Panc1 (cell line): ENCODE results near the gene TCF20. TPM values are rescaled to one million over a fixed set of nuclear protein-coding genes. Genes with fewer than 3 reads are reported as not detected.

Experiments used
- ATAC-seq: fragments of 200-7000 bp; cut with Tn5 transposase; 2 replicates; pipeline ENCODE4 v1.9.1; 2020; ENCODE audit warnings: mild to moderate bottlenecking, moderate library complexity
- BruUV-seq: library from RNA; stranded (reverse); fragments of 400-500 nt; replicated peaks from 2 replicates; lab custom pipeline; 2021; lab: Mats Ljungman, UMichigan
- CTCF ChIA-PET: fragments of 300-600 bp; sonication (Branson Sonifier 250); formaldehyde crosslinking; loops from one replicate; lab custom pipeline; 2022; ENCODE audit warnings: antibody characterized with exemption; lab: Charles Lee
- POLR2A ChIA-PET: fragments of 300-600 bp; sonication (Branson Sonifier 250); formaldehyde crosslinking; loops from one replicate; lab custom pipeline; 2022; ENCODE audit warnings: antibody characterized with exemption; lab: Charles Lee
- DNase-seq: peaks from one replicate; pipeline ENCODE4 v3.0.0-alpha.2; 2010; ENCODE audit warnings: low read depth, low spot score
- H3K27ac ChIP-seq: 2 replicates; pipeline ENCODE4 v1.5.1; 2011; ENCODE audit warnings: mild to moderate bottlenecking, low read length, inconsistent platforms
- H3K27me3 ChIP-seq: fragments of 200-500 bp; sonication (Bioruptor generic); 2 replicates; pipeline ENCODE4 v1.6.0; 2014; ENCODE audit warnings: low read length, inconsistent platforms; ENCODE audit not compliant: control insufficient read depth, insufficient read depth
- H3K36me3 ChIP-seq: fragments of 200-500 bp; sonication (Bioruptor generic); 2 replicates; pipeline ENCODE4 v1.5.1; 2014; ENCODE audit warnings: inconsistent platforms, mild to moderate bottlenecking, low read length, moderate library complexity; ENCODE audit not compliant: control insufficient read depth, insufficient read depth
- H3K4me1 ChIP-seq: 2 replicates; pipeline ENCODE4 v1.5.1; 2011; ENCODE audit warnings: inconsistent platforms, mild to moderate bottlenecking, low read length, moderate library complexity; ENCODE audit not compliant: control insufficient read depth, insufficient read depth
- H3K4me3 ChIP-seq, 2 experiments: 2 replicates each; pipeline ENCODE4 v1.5.1; 2011 to 2012; ENCODE audit warnings: low read depth in 2 of 2, low read length in 2 of 2, mild to moderate bottlenecking in 2 of 2, inconsistent platforms in 1 of 2, moderate library complexity in 1 of 2
- H3K9me3 ChIP-seq: fragments of 200-500 bp; sonication (Bioruptor generic); 2 replicates; pipeline ENCODE4 v1.5.1; 2014; ENCODE audit warnings: low read depth, mild to moderate bottlenecking, inconsistent platforms, low read length, moderate library complexity; ENCODE audit not compliant: control insufficient read depth, insufficient read depth
- CTCF ChIP-seq: fragments of 450-650 bp; IDR thresholded peaks from 2 replicates; pipeline ENCODE4 v1.5.1; 2017; ENCODE audit warnings: mild to moderate bottlenecking
- POLR2AphosphoS5 ChIP-seq: IDR thresholded peaks from 2 replicates; pipeline ENCODE4 v1.6.1; 2012; ENCODE audit warnings: mild to moderate bottlenecking, low read depth, low read length, moderate library complexity
- REST ChIP-seq, 2 experiments: IDR thresholded peaks; 2 replicates each; pipeline ENCODE4 v1.6.1; 2011 to 2012; ENCODE audit warnings: low read depth in 2 of 2, control low read depth in 1 of 2, low read length in 1 of 2, mild to moderate bottlenecking in 1 of 2, moderate library complexity in 1 of 2; ENCODE audit not compliant: insufficient read depth in 1 of 2
- SIN3A ChIP-seq: IDR thresholded peaks from 2 replicates; pipeline ENCODE4 v1.6.1; 2012; ENCODE audit warnings: low read depth, mild to moderate bottlenecking, low read length, moderate library complexity, borderline replicate concordance; ENCODE audit not compliant: insufficient read depth
- TCF7L2 ChIP-seq: IDR thresholded peaks from 2 replicates; pipeline ENCODE4 v1.6.1; 2011; ENCODE audit warnings: mild to moderate bottlenecking, low read depth, low read length, inconsistent platforms
- in situ Hi-C: cut with HindIII; loops from 2 replicates; pipeline ENCODE4 v1.10.0; 2016; ENCODE audit warnings: low sequenced_read_pairs, low pct_unique_long_range_greater_than_20kb
- intact Hi-C: fragments of 100-400 bp; cut with micrococcal nuclease; formaldehyde crosslinking; loops from one replicate; pipeline ENCODE4 v1.10.0; 2022; ENCODE audit not compliant: unreplicated experiment
- total RNA-seq: library from RNA; stranded (reverse); gene quantifications from one replicate; pipeline ENCODE4 v1.2.1, GENCODE V29; 2021; ENCODE audit not compliant: unreplicated experiment

Gene TCF20
- total RNA-seq, 1 experiment from 2014 or later = 79.8 TPM

- no peaks in the 10 kb centered on the region for H3K27me3 ChIP-seq
- H3K4me1 ChIP-seq = no peaks in the 10 kb centered on the region; the same call in 1 of the 2 replicates
- H3K27ac ChIP-seq = no peak overlapping the region
- ChIA-PET CTCF (no interaction called here), POLR2A (no interaction called here)
- in situ Hi-C loops (no loop called here), intact Hi-C loops (no loop called here)
- BruUV-seq = no TSS peak
- H3K36me3 ChIP-seq = no peaks in the 10 kb centered on the region; the same call in 1 of the 2 replicates
- DNase-seq (no peak), ATAC-seq (no peak)
- TF ChIP-seq CTCF = no peak
- no peak for TF ChIP-seq TCF7L2
- TF ChIP-seq POLR2AphosphoS5 = no peak
- no peak for TF ChIP-seq REST (IDR thresholded peaks at IDR 0.05; ENCODE audit: insufficient read depth in 1 of 2, low read depth in 2 of 2, low read length in 1 of 2)
- TF ChIP-seq SIN3A = no peak
- no peaks in the 10 kb centered on the region for H3K9me3 ChIP-seq
- H3K4me3 ChIP-seq = no peak overlapping the region
These were observed 13.5 kb downstream of the TCF20 start for GRCh38 chr22:42256930-42257329.

GRCh38 chr22:42256220-42256619 lies 14.2 kb downstream of the TCF20 start:
- ChIA-PET POLR2A (no interaction called here), CTCF (no interaction called here)
- in situ Hi-C loops (no loop called here), intact Hi-C loops (no loop called here)
- TF ChIP-seq TCF7L2 (no peak), POLR2AphosphoS5 (no peak), CTCF (no peak), SIN3A (no peak), REST (IDR thresholded peaks at IDR 0.05; ENCODE audit: insufficient read depth in 1 of 2, low read depth in 2 of 2, low read length in 1 of 2) (no peak)
- BruUV-seq = no TSS peak
- Histone ChIP-seq H3K4me1 (no peaks in the 10 kb centered on the region; the same call in 1 of the 2 replicates), H3K4me3 (no peak overlapping the region), H3K36me3 (no peaks in the 10 kb centered on the region; the same call in 1 of the 2 replicates), H3K27me3 (no peaks in the 10 kb centered on the region), H3K9me3 (no peaks in the 10 kb centered on the region), H3K27ac (no peak overlapping the region)
- DNase-seq (no peak), ATAC-seq (no peak)
